ENCODE data around the gene MOCS3. TPM values are rescaled to one million over a fixed set of nuclear protein-coding genes. Genes with fewer than 3 reads are reported as not detected.
A peak's percentile ranks its signal among the peaks of the same experiment; 100 is the strongest.
"Not testable (repeated sequence)": the region's sequence is repeated elsewhere in the genome, so short reads cannot be mapped to it uniquely, and the experiment has no call there.

The MOCS3 gene
- total RNA-seq, 1 experiment from 2014 or later = 13.4 TPM

DNA sequence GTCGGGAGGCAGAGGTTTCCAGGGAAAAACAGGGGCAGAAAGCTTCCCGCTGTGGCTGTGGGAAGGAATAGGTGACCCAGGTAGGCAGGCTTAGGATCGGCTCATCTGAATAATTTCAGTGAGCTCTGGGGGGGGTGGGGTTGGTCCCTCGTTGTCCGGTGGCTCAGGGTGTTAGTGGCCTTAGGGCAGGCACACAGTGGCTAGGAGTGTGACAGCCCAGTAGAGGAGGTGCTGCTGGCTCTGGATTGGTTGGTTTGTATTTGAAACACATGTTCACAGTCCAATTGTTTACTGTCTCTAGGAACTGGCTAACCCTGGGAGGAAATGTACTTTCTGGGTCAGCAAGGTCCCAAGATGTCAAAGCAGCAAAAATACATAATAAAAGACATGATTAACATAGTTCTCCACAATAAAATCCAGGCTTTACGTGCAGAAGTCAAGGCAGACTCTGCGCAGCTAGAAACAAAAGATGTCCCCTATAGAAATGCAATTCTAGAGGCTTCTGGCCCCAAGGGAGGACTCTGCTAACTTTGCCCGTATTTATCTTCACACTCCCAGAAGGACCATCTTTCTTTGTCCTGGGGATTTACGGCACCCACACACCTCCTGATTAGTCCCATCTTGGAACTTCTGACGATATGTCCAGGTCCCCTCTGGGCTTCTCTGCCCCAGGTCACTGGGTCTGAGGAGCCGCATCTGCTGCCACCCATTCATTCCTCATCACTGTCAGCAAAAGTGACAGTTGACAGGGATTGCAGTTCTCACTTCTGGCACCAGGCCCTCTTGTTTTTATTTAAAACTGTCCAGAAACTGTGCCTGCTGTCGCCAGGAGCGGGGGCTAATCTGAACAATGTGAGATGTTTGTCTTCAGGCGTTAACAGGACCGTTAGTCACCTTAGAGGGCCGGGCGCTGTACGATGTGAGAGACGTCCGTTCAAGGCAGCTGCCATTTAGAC, 18.7 kb downstream of the MOCS3 start:
- Histone ChIP-seq H3K36me3 (ENCODE audit: low read depth, low read length) (no peaks in the 10 kb centered on the region), H4K20me1 (ENCODE audit: low read length) (no peaks in the 10 kb centered on the region), H3K9ac (ENCODE audit: low read length) (no peak overlapping the region), H3K79me2 (ENCODE audit: low read length) (no peaks in the 10 kb centered on the region), H2AFZ (ENCODE audit: low read length) (no peak overlapping the region), H3K4me1 (ENCODE audit: insufficient read depth, low read length) (peaks cover 30% of the 10 kb centered on the region), H3K27ac (ENCODE audit: low read length) (no peak overlapping the region), H3K27me3 (ENCODE audit: low read length) (no peaks in the 10 kb centered on the region), H3K4me3 (ENCODE audit: low read length) (no peak overlapping the region), H3K9me3 (ENCODE audit: low read length) (no peaks in the 10 kb centered on the region), H3F3A (ENCODE audit: low read length, unreplicated experiment) (no peaks in the 10 kb centered on the region), H3K9me2 (replicated peaks; ENCODE audit: low read length) (no peaks in the 10 kb centered on the region), H3K4me2 (ENCODE audit: low read length) (no peak overlapping the region)
- ChIA-PET CTCF (no interaction called here), POLR2A (ENCODE audit: unreplicated experiment) (no interaction called here)
- DNase-seq (no peak), ATAC-seq (no peak)
- intact Hi-C loops (cut with micrococcal nuclease) = no loop called here
- TF ChIP-seq EZH2 (IDR thresholded peaks at IDR 0.05; ENCODE audit: low read length, unreplicated experiment) (no peak), EZH2phosphoT487 (IDR thresholded peaks at IDR 0.05; ENCODE audit: borderline replicate concordance, low read length) (no peak)
- TF ChIP-seq, protein P1, sequence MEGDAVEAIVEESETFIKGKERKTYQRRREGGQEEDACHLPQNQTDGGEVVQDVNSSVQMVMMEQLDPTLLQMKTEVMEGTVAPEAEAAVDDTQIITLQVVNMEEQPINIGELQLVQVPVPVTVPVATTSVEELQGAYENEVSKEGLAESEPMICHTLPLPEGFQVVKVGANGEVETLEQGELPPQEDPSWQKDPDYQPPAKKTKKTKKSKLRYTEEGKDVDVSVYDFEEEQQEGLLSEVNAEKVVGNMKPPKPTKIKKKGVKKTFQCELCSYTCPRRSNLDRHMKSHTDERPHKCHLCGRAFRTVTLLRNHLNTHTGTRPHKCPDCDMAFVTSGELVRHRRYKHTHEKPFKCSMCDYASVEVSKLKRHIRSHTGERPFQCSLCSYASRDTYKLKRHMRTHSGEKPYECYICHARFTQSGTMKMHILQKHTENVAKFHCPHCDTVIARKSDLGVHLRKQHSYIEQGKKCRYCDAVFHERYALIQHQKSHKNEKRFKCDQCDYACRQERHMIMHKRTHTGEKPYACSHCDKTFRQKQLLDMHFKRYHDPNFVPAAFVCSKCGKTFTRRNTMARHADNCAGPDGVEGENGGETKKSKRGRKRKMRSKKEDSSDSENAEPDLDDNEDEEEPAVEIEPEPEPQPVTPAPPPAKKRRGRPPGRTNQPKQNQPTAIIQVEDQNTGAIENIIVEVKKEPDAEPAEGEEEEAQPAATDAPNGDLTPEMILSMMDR (conservative IDR thresholded peaks at IDR 0.05; ENCODE audit: low read depth, low read length) = no peak
- no TSS peak for BruUV-seq (replicated peaks)

DNA sequence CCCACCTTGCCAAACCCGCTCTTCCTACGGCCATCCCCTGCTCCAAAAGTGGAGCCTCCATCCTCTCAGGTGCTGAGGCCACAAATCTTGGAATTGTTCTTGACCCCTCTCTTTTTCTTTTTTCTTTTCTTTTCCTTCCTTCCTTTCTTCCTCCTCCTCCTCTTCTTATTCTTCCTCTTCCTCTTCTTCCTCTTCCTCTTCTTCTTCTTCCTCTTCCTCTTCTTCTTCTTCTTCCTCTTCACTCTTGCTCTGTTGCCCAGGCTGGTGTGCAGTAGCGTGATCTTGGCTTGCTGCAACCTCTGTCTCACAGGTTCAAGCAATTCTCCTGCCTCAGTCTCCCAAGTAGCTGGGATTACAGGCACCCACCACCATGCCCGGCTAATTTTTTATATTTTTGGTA, 19.9 kb downstream of the MOCS3 start:
- BruUV-seq (replicated peaks); H2AFZ ChIP-seq (ENCODE audit: low read length); H3F3A ChIP-seq (ENCODE audit: low read length, unreplicated experiment); DNase-seq; H3K36me3 ChIP-seq (ENCODE audit: low read depth, low read length); H3K9me3 ChIP-seq (ENCODE audit: low read length); H3K9ac ChIP-seq (ENCODE audit: low read length); H3K9me2 ChIP-seq (replicated peaks; ENCODE audit: low read length); H3K27ac ChIP-seq (ENCODE audit: low read length); POLR2A ChIA-PET (ENCODE audit: unreplicated experiment); H3K4me2 ChIP-seq (ENCODE audit: low read length); H3K27me3 ChIP-seq (ENCODE audit: low read length); ATAC-seq; H3K4me3 ChIP-seq (ENCODE audit: low read length); CTCF ChIA-PET; H4K20me1 ChIP-seq (ENCODE audit: low read length); intact Hi-C loops (cut with micrococcal nuclease); H3K79me2 ChIP-seq (ENCODE audit: low read length): not testable (repeated sequence)
- peaks cover 40% of the 10 kb centered on the region for H3K4me1 ChIP-seq (ENCODE audit: insufficient read depth, low read length)

DNA sequence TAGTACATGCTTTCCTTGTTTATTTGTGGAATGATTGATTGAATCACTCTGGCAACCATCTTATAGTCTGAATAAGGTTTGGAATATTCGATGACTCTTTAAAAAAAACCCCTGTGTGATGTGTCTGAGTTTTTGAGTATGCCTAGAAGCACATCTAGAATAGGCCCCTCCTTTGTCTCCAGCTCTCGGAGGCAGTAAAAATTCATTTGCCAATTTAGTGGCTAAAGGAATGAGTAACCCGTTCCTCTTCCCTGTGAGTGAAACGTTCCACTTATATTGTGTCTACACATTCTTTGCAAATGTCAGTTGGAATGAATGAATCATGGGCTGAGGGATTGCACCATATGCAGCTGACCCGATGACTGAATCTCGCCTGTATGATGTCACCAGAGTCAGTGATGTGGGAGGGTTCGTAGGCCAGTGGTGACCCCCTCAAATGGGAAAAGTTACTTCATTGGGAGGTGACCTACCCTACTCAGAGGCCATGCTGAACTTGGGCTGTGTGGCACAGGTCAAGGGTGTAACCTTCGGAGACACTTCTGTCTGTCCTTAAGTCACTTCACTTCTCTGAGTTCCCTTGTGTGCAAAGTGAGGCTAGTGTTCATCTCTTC, 21.6 kb downstream of the MOCS3 start:
- H2AFZ ChIP-seq (ENCODE audit: low read length) = no peak overlapping the region

More for the DNA sequence above, 21.6 kb downstream of the MOCS3 start:
- Histone ChIP-seq H3K4me3 (ENCODE audit: low read length) (no peak overlapping the region), H3K27me3 (ENCODE audit: low read length) (no peaks in the 10 kb centered on the region), H3K27ac (ENCODE audit: low read length) (peak overlapping the region; percentile 77), H3K36me3 (ENCODE audit: low read depth, low read length) (no peaks in the 10 kb centered on the region), H3K9me3 (ENCODE audit: low read length) (no peaks in the 10 kb centered on the region), H3K9me2 (replicated peaks; ENCODE audit: low read length) (no peaks in the 10 kb centered on the region), H3K4me2 (ENCODE audit: low read length) (peak overlapping the region; percentile 11; the same call in 1 of the 2 replicates), H4K20me1 (ENCODE audit: low read length) (no peaks in the 10 kb centered on the region), H3K79me2 (ENCODE audit: low read length) (no peaks in the 10 kb centered on the region), H3K4me1 (ENCODE audit: insufficient read depth, low read length) (peaks cover 40% of the 10 kb centered on the region), H3K9ac (ENCODE audit: low read length) (peak overlapping the region; percentile 44), H3F3A (ENCODE audit: low read length, unreplicated experiment) (no peaks in the 10 kb centered on the region)
- ChIA-PET POLR2A (ENCODE audit: unreplicated experiment) (interaction anchor here (0.5 kb wide), 1 partner anchor 148 kb away, joined by 3 read pairs; no protein-coding TSS in a partner anchor), CTCF (interaction anchor here (0.6 to 0.7 kb wide), 3 partner anchors 11 to 477 kb away, joined by 3 to 6 read pairs (median 4); no protein-coding TSS in a partner anchor)
- ATAC-seq = peak; percentile 75
- no TSS peak for BruUV-seq (replicated peaks)
- intact Hi-C loops (cut with micrococcal nuclease) = loop anchor here (1.0 to 10.0 kb wide), 8 partner anchors 22 to 1005 kb away; partner anchors contain the start of genes BCAS4, DPM1 and MOCS3
- TF ChIP-seq, protein P1 (conservative IDR thresholded peaks at IDR 0.05; ENCODE audit: low read depth, low read length) = no peak
- TF ChIP-seq EZH2phosphoT487 (IDR thresholded peaks at IDR 0.05; ENCODE audit: borderline replicate concordance, low read length) = no peak
- no peak for TF ChIP-seq EZH2 (IDR thresholded peaks at IDR 0.05; ENCODE audit: low read length, unreplicated experiment)
- DNase-seq = peak; percentile 100
